ENCODE measurements around the gene PCP4L1.
A peak's percentile ranks its signal among the peaks of the same experiment; 100 is the strongest.
"Not testable (repeated sequence)": the region's sequence is repeated elsewhere in the genome, so short reads cannot be mapped to it uniquely, and the experiment has no call there.

The PCP4L1 gene

GRCh38 chr1:161274874-161275273 lies 16.3 kb downstream of the PCP4L1 start:
- DNase-seq = no peak

- no peak for DNase-seq
Observed at GRCh38 chr1:161282991-161283390, 24.4 kb downstream of the PCP4L1 start.

GRCh38 chr1:161285113-161285512 lies 26.6 kb downstream of the PCP4L1 start:
- no peak for DNase-seq

- no peak for DNase-seq
Observed at GRCh38 chr1:161285521-161285920, 27.0 kb downstream of the PCP4L1 start.

GRCh38 chr1:161287482-161288054 lies 29.0 kb downstream of the PCP4L1 start:
- no peak for DNase-seq

- no peak for DNase-seq
Observed at GRCh38 chr1:161290779-161291178, 32.2 kb downstream of the PCP4L1 start.

- DNase-seq = no peak
Observed at GRCh38 chr1:161297415-161297814, 38.9 kb downstream of the PCP4L1 start.

- no peak for DNase-seq
Observed at GRCh38 chr1:161298116-161298515, 39.6 kb downstream of the PCP4L1 start.

GRCh38 chr1:161299347-161299746 lies 40.8 kb downstream of the PCP4L1 start:
- DNase-seq = no peak

GRCh38 chr1:161300478-161300877 lies 41.9 kb downstream of the PCP4L1 start:
- DNase-seq = no peak

- peak in 1 of 2 donors; percentile 10 for DNase-seq
Observed at GRCh38 chr1:161304927-161305866, 46.7 kb downstream of the PCP4L1 start.

GRCh38 chr1:161305867-161306519 lies 47.4 kb downstream of the PCP4L1 start:
- DNase-seq = peak; percentile 95 to 96

GRCh38 chr1:161307230-161307768 lies 48.8 kb downstream of the PCP4L1 start:
- peak; percentile 26 to 33 for DNase-seq

- DNase-seq = no peak
Observed at GRCh38 chr1:161307892-161308638, 49.5 kb downstream of the PCP4L1 start.

GRCh38 chr1:161309868-161310267 lies 51.3 kb downstream of the PCP4L1 start, which contains the start of gene MPZ:
MPZ (minus strand) TSS chr1:161309968; CDS start chr1:161309905, 63 bp downstream.
- no peak for DNase-seq

GRCh38 chr1:161311595-161312181 lies 53.1 kb downstream of the PCP4L1 start:
- no peak for DNase-seq

GRCh38 chr1:161313554-161314200 lies 55.1 kb downstream of the PCP4L1 start:
- DNase-seq = no peak

- peak; percentile 93 to 94 for DNase-seq
Observed at GRCh38 chr1:161314201-161314981, 55.8 kb downstream of the PCP4L1 start, which contains the start of gene SDHC. SDHC (plus strand) TSS chr1:161314381; CDS start chr1:161314406, 25 bp downstream.

GRCh38 chr1:161315841-161316674 lies 57.5 kb downstream of the PCP4L1 start:
- DNase-seq = not testable (repeated sequence)

GRCh38 chr1:161324020-161324419 lies 65.5 kb downstream of the PCP4L1 start:
- DNase-seq = peak in 1 of 2 donors; percentile 30
